SK-N-SH treated with all-trans-retinoic acid at 6 μM for 48 hours (cell line): ENCODE data around the gene FGF23.

Source experiments
- ARNTL ChIP-seq: fragments of 450-650 bp; formaldehyde crosslinking; IDR thresholded peaks from 2 replicates; pipeline ENCODE4 v1.5.0; 2020; ENCODE audit warnings: low read depth, mild to moderate bottlenecking, moderate library complexity, borderline replicate concordance
- BACH2 ChIP-seq: fragments of 250-450 bp; sonication (Bioruptor Pico); IDR thresholded peaks from 2 replicates; pipeline ENCODE4 v1.9.0; 2021; ENCODE audit warnings: mild to moderate bottlenecking, borderline replicate concordance
- ESRRG ChIP-seq: fragments of 250-450 bp; sonication (Bioruptor Pico); IDR thresholded peaks from 2 replicates; pipeline ENCODE4 v1.6.1; 2021; ENCODE audit warnings: mild to moderate bottlenecking
- RARB ChIP-seq: fragments of 250-450 bp; sonication (Bioruptor Pico); IDR thresholded peaks from 2 replicates; pipeline ENCODE4 v1.8.0; 2021; ENCODE audit warnings: mild to moderate bottlenecking, moderate library complexity
- SNAI2 ChIP-seq: fragments of 250-450 bp; sonication (Bioruptor Pico); IDR thresholded peaks from 2 replicates; pipeline ENCODE4 v1.5.0; 2020; ENCODE audit warnings: mild to moderate bottlenecking, moderate library complexity
- TOX ChIP-seq: fragments of 250-450 bp; sonication (Bioruptor Pico); IDR thresholded peaks from 2 replicates; pipeline ENCODE4 v1.8.0; 2021; ENCODE audit warnings: mild to moderate bottlenecking, moderate library complexity, borderline replicate concordance
- ZC3H10 ChIP-seq: fragments of 250-450 bp; sonication (Bioruptor Pico); IDR thresholded peaks from 2 replicates; pipeline ENCODE4 v1.5.1; 2021; ENCODE audit warnings: mild to moderate bottlenecking, moderate library complexity
- ZFP3 ChIP-seq: fragments of 250-450 bp; sonication (Bioruptor Pico); IDR thresholded peaks from 2 replicates; pipeline ENCODE4 v1.5.0; 2020; ENCODE audit warnings: mild to moderate bottlenecking, moderate library complexity
- ZFP30 ChIP-seq: fragments of 450-650 bp; formaldehyde crosslinking; IDR thresholded peaks from 2 replicates; pipeline ENCODE4 v1.5.0; 2022; ENCODE audit warnings: mild to moderate bottlenecking, moderate library complexity
- ZNF8 ChIP-seq: fragments of 450-650 bp; formaldehyde crosslinking; IDR thresholded peaks from 2 replicates; pipeline ENCODE4 v1.5.0; 2020; ENCODE audit warnings: mild to moderate bottlenecking, moderate library complexity
- TF ChIP-seq, protein P1 (sequence below): fragments of 250-450 bp; sonication (Bioruptor Pico); IDR thresholded peaks from 2 replicates; pipeline ENCODE4 v1.5.1; 2020; ENCODE audit warnings: low read depth, mild to moderate bottlenecking, moderate library complexity
- TF ChIP-seq, protein P2 (sequence below): fragments of 250-450 bp; sonication (Bioruptor Pico); IDR thresholded peaks from 2 replicates; pipeline ENCODE4 v1.8.0; 2020; ENCODE audit warnings: mild to moderate bottlenecking, moderate library complexity, borderline replicate concordance

DNA sequence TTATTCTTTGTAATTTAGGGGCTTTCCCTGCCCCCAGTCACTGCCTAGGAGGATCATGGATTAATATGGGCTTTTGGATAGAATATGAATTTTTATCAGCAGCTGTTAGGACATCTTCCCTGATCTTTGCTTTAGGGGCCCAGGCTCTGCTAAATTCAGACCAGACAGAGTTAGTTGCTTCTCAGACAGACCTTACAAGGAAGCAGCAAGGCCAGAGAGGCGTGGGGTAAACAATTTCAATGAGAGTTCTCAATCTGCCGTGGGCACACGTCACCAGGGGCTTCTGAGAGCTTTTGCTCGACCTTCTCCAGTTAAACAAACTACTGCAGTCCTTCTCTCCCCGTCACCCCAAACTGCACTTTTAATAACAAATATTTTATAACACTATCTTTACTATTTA lies 38.4 kb upstream of the FGF23 start:
- TF ChIP-seq RARB, result no peak
- TF ChIP-seq, protein P1, sequence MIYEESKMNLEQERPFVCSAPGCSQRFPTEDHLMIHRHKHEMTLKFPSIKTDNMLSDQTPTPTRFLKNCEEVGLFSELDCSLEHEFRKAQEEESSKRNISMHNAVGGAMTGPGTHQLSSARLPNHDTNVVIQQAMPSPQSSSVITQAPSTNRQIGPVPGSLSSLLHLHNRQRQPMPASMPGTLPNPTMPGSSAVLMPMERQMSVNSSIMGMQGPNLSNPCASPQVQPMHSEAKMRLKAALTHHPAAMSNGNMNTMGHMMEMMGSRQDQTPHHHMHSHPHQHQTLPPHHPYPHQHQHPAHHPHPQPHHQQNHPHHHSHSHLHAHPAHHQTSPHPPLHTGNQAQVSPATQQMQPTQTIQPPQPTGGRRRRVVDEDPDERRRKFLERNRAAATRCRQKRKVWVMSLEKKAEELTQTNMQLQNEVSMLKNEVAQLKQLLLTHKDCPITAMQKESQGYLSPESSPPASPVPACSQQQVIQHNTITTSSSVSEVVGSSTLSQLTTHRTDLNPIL, result no peak
- TF ChIP-seq ZFP3 (CRISPR knock-in tag), result no peak
- TF ChIP-seq ZC3H10, result no peak
- no peak for TF ChIP-seq BACH2
- TF ChIP-seq TOX (CRISPR knock-in tag), result no peak
- no peak for TF ChIP-seq ZFP30 (CRISPR knock-in tag)
- TF ChIP-seq ZNF8 (CRISPR knock-in tag), result no peak
- TF ChIP-seq, protein P2, sequence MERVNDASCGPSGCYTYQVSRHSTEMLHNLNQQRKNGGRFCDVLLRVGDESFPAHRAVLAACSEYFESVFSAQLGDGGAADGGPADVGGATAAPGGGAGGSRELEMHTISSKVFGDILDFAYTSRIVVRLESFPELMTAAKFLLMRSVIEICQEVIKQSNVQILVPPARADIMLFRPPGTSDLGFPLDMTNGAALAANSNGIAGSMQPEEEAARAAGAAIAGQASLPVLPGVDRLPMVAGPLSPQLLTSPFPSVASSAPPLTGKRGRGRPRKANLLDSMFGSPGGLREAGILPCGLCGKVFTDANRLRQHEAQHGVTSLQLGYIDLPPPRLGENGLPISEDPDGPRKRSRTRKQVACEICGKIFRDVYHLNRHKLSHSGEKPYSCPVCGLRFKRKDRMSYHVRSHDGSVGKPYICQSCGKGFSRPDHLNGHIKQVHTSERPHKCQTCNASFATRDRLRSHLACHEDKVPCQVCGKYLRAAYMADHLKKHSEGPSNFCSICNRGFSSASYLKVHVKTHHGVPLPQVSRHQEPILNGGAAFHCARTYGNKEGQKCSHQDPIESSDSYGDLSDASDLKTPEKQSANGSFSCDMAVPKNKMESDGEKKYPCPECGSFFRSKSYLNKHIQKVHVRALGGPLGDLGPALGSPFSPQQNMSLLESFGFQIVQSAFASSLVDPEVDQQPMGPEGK (CRISPR knock-in tag), result no peak
- no peak for TF ChIP-seq SNAI2
- TF ChIP-seq ARNTL (CRISPR knock-in tag), result no peak
- no peak for TF ChIP-seq ESRRG (CRISPR knock-in tag)
